ENCODE measurements around the gene BSDC1.

DNA sequence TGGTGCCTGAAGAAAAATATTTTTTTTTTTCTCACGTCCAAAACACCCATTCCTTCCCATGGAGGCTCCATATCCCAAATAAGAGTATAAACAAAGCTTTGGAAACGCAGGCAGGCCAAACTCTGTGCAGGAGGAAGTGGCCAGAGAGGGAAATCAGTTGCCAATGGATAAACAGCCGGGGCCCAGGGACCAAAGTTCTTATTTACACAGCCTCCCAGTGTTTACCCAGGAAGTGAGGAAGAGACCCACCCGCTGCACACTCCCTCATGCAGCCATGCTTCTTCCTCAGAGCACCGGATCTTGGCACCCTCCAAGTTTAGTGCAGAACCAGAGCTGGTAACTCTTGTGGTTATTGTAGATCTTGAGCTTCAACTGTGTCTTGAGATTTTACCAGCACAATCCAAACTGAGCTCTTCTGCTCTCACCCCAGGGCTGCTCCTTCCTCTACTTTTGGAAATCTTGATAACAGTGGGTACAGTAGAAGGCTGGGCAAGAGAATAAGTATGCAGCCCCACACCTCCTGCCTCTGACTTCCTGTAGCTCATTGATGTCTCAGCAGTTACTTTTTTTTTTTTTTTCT is 72.4 kb downstream of the BSDC1 start:
- no peak for TF ChIP-seq EZH2 (IDR thresholded peaks at IDR 0.05; ENCODE audit: low read depth, unreplicated experiment)
- TF ChIP-seq, protein P1, sequence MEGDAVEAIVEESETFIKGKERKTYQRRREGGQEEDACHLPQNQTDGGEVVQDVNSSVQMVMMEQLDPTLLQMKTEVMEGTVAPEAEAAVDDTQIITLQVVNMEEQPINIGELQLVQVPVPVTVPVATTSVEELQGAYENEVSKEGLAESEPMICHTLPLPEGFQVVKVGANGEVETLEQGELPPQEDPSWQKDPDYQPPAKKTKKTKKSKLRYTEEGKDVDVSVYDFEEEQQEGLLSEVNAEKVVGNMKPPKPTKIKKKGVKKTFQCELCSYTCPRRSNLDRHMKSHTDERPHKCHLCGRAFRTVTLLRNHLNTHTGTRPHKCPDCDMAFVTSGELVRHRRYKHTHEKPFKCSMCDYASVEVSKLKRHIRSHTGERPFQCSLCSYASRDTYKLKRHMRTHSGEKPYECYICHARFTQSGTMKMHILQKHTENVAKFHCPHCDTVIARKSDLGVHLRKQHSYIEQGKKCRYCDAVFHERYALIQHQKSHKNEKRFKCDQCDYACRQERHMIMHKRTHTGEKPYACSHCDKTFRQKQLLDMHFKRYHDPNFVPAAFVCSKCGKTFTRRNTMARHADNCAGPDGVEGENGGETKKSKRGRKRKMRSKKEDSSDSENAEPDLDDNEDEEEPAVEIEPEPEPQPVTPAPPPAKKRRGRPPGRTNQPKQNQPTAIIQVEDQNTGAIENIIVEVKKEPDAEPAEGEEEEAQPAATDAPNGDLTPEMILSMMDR (conservative IDR thresholded peaks at IDR 0.05; ENCODE audit: low read depth in 2 of 2) = no peak
- no peak for TF ChIP-seq JUNB (IDR thresholded peaks at IDR 0.05; ENCODE audit: unreplicated experiment)
- TF ChIP-seq, protein P2, sequence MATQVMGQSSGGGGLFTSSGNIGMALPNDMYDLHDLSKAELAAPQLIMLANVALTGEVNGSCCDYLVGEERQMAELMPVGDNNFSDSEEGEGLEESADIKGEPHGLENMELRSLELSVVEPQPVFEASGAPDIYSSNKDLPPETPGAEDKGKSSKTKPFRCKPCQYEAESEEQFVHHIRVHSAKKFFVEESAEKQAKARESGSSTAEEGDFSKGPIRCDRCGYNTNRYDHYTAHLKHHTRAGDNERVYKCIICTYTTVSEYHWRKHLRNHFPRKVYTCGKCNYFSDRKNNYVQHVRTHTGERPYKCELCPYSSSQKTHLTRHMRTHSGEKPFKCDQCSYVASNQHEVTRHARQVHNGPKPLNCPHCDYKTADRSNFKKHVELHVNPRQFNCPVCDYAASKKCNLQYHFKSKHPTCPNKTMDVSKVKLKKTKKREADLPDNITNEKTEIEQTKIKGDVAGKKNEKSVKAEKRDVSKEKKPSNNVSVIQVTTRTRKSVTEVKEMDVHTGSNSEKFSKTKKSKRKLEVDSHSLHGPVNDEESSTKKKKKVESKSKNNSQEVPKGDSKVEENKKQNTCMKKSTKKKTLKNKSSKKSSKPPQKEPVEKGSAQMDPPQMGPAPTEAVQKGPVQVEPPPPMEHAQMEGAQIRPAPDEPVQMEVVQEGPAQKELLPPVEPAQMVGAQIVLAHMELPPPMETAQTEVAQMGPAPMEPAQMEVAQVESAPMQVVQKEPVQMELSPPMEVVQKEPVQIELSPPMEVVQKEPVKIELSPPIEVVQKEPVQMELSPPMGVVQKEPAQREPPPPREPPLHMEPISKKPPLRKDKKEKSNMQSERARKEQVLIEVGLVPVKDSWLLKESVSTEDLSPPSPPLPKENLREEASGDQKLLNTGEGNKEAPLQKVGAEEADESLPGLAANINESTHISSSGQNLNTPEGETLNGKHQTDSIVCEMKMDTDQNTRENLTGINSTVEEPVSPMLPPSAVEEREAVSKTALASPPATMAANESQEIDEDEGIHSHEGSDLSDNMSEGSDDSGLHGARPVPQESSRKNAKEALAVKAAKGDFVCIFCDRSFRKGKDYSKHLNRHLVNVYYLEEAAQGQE (IDR thresholded peaks at IDR 0.05; ENCODE audit: unreplicated experiment) = no peak
- TF ChIP-seq STAT1 (IDR thresholded peaks at IDR 0.05; ENCODE audit: unreplicated experiment) = no peak
- no peak for TF ChIP-seq POLR2AphosphoS5 (IDR thresholded peaks at IDR 0.05; ENCODE audit: low read depth)
- TF ChIP-seq CREB1 (CRISPR knock-in tag; IDR thresholded peaks at IDR 0.05; ENCODE audit: low read depth) = no peak
- TF ChIP-seq EZH2phosphoT487 (IDR thresholded peaks at IDR 0.05; ENCODE audit: unreplicated experiment) = no peak

Data from GM23338 (cell line).